GM19395 (cell line): Measurements from ENCODE around the gene CNPY4.

Experiments used
- ATAC-seq: cut with Tn5 transposase; IDR thresholded peaks from one replicate; pipeline ENCODE4 v1.9.1; 2021; ENCODE audit warnings: mild to moderate bottlenecking, moderate library complexity; ENCODE audit not compliant: unreplicated experiment

The CNPY4 gene

DNA sequence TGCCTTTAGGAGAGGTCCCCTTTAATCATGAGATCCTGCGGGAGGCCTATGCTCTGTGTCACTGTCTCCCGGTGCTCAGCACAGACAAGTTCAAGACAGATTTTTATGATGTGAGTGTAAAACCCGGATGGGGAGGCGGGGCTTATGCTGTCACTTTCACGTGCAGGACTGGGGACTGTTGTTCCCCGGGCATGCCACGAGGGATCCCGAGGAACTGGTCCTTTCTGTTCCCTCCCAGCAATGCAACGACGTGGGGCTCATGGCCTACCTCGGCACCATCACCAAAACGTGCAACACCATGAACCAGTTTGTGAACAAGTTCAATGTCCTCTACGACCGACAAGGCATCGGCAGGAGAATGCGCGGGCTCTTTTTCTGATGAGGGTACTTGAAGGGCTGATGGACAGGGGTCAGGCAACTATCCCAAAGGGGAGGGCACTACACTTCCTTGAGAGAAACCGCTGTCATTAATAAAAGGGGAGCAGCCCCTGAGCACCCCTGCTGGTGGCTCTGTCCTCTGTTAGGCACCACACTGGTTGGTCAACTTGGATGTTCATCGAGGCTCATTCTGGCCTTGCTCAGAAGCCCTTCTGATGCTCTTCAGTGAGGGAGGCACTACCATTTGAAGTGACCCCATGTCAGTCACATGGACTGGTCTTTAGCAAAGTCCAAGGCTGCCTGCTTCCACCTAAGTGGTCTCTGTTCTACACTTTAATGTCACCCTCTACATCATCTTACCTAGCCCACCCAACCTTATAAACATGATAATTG lies 27.8 kb upstream of the CNPY4 start:
- no peak for ATAC-seq

DNA sequence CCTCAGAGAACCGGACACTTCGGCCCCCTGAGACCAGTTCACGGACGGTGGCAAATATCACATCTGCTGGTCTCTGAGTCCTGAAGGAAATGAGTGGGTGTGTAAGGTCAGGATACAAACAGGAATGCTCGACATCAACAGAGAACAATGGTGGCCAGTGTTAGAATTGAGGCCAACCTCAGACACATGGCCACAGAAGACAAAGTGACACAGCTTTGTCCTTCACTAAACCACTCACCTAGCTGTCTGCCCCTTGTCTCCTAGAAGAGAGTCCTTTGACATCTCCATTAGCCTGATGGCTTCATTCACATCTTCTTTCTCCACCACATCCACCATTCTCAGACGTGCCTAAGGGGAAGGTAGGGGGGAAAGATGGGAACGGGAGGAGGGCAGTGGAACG lies 26.4 kb upstream of the CNPY4 start:
- no peak for ATAC-seq

DNA sequence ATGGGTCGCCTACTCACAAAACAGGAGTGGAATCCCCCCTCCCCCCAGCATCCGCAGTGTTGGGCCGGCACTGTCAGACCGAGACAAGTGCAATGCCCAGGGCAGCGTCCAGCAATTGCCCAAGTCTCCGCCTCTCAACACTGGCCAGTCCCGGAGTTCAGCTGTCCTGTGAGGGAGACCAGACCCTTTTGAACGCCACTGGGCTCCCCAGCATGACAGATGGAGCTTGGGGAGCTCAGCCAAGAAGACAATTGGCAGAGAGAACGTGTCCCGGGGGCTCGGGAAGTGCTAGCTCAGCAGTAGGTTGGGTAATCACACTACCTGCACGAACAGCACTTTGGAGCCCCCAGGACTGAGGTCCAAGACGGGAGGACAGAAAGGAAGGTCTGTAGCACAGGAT lies 25.9 kb upstream of the CNPY4 start:
- ATAC-seq: no peak

DNA sequence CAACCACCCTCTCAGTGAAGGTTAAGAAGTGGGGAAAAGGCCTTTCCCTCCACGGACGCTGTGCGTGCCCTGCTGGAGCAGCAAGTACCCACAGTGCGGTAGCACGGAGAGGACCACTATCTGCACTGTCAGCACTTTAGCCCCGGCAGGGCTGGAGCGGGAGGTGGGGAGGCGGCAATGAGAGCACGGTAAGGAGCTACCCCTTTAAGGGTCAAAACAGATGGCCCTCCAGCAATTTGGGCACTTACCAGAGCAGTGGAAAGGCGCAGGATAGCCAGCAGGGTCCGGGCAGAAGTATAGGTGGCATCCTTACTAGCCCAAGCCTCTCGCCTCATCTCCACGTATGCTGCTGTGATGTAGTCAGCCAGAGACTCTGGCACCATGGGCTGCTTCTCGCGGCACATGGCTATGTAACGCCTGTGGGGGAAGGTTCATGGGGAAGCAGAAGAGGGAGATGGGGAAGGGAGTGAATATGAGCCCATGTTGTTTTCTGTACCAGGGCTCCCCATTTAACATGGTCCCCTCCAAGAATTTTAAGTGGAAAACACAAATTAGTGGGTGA lies 25.4 kb upstream of the CNPY4 start:
- ATAC-seq: no peak

DNA sequence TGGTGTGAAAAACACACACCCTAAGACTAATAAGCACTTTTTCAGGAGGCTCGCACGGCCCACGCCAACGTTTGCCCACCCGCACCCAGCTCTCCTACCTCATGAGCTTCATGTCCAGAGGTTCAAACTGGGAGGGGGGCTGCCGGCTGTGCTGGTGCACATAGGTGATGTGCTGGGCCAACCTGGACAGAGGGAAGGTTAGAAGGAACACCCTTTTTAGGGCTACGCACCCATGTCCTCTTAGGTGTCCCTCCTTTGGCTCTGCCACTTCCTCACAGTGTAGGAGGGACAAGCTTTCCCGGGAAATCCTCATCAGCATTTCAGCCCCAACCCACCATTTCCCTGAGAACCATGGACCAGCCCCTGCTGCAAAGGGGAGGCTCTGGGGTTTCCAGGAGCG lies 24.1 kb upstream of the CNPY4 start:
- no peak for ATAC-seq

DNA sequence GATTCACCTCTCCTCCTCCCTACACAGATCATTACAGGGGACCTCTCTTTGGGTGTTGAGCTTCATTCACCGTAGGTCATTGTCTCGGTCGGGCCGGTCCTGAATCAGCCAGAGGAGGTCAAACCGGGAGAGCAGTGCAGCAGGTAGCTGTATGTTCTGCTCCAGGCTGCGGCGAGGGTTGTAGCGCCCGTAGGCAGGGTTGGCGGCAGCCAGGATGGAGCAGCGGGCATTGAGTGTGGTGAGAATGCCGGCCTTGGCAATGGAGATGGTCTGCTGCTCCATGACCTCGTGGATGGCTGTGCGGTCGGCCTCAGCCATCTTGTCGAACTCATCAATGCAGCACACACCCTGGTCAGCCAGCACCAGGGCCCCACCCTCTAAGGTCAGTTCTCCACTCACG lies 23.7 kb upstream of the CNPY4 start:
- ATAC-seq: no peak

DNA sequence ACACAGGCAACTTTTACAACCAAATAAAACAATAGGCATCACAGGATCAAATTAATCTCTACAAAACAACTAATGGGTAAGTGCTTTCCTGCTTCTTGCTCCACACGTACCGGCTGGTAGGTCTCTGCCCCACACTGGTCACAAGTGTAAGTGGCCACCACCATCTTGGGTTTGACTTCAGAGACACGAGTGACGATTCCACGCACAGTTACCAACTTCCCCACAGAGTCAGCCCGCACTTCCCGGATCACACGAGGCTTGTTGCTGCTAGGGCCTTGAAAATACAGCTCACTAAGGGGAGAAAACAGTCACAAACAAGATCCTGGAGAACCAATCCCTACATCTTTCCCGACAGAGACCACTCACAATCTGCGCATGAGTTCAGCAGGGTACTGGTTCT lies 20.5 kb upstream of the CNPY4 start:
- no peak for ATAC-seq

DNA sequence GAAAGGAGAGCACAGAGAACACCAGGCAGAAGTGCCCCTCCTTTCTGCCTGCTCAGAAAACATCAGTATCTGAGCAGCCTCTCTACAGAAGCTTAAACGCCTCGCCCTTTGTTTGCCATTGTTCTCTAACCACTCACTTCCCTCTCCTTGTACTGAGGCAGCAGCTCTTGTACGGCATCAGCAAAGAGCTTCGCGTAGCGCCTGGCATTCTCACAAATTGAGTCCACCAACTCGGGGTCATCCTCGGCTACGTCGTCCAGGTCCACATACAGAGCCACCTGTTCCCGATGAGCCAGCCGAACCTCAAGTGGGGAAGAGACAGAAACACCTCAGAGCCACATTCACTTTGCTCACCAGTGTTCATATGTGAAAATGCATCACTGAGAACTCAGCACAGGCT lies 20.0 kb upstream of the CNPY4 start:
- no peak for ATAC-seq

DNA sequence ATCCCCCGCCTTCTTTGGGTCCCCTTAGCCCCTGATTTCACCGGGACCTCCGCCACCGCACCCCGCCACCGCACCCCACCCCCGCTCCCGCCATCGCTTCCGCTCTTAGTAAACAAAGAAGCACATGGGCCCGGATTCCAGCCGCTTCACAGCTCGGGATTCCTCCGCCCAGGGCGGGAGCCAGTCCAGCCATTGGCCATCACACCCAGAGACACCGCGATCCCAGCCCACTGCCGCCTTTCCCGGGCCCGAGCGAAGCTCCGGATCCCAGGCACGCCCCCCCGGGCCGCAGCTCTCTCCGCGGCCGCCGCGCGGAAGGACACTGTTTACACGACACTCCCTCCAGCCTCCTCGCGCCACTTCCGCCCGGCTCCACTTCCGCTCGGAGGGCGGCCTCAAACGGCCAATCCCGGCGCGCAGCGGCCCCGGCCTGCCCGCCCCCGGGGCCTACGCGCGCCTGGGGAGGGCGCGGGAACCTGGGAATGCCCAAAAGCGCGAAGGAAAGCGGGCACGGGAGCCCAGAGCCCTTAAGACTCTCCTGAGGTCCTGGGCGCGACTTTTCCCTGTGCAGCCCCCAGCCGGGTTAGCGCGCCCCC lies 18.9 kb upstream of the CNPY4 start:
- peak; percentile 70 for ATAC-seq

DNA sequence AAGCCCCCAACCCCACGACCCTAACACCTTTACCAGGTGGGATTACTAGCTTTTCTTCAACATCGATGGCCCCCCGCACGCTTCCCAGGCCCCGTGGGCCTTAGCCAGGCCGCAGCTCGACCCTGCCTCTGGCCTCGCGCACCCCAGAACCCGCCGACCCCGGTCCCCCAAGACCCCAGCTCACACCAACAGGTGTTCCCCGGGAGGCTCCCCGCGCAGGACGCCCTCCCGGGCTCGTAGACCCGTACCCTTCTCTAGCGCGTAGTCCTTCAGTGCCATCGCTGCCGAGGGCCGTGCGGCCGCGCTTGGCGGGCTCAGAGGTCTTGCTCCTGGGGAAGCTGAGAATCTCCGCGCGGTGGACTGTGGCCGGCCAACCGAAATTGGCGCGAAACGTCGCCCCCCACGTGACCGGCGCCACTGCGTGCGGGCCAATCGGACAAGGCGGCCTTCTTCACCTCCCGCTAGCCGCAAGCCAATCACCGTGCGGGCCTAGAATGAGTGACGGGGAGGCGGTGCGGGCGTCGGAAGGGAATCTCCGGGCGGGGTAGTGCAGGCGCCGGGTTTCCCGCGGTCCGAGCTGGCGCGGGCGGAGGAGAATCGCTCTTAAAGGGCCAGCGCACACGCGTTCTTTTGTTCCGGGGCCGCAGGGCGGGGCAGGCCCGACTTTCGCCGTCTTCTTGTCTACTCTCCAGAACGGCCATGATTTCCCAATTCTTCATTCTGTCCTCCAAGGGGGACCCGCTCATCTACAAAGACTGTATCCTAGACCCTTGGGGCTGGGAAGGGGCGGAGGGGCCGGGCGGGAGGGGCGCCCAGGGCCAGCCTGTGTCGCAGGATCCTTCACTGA lies 18.2 kb upstream of the CNPY4 start, which contains the start of the genes AP4M1 and MCM7:
Gene AP4M1 (plus strand): TSS at position 628 of the 847 bp plus-strand sequence. CDS start 72 bp downstream, at position 700.
Gene MCM7 (minus strand): TSS at position 382 of the 847 bp plus-strand sequence. CDS start 103 bp downstream, at position 279.
- peak; percentile 88 for ATAC-seq

DNA sequence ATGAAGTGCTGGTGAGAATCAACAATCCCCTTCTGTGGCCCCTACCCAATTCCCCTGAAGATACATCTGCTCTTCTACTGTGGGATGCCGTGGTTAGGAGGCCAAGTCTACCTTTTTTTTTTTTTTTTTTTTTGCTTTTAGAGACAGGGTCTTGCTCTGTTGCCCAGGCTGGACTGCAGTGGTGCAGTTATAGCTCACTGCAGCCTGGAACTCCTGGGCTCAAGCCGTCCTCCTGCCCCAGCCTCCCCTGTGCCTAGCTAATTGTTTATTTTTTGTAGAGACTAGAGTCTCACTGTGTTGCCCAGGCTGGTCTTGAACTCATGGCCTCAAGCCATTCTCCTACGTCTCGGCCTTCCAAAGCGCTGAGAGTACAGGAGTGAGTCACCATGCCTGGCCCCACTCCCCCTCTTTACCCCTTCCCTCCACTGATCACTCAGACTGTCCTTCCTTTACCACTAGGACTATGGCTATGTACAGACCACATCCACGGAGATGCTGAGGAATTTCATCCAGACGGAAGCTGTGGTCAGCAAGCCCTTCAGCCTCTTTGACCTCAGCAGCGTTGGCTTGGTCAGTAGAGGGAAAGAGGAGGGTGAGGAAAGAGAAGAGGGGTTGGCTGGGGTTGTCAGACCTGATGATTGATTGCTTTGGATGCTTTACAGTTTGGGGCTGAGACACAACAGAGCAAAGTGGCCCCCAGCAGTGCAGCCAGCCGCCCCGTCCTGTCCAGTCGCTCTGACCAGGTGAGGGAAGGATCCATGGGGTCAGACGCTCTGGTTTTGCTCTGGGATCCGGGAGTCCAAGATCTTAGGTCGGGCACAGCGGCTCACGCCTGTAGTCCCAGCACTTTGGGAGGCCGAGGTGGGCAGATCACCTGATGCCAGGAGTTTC lies 16.2 kb upstream of the CNPY4 start:
- ATAC-seq: no peak

DNA sequence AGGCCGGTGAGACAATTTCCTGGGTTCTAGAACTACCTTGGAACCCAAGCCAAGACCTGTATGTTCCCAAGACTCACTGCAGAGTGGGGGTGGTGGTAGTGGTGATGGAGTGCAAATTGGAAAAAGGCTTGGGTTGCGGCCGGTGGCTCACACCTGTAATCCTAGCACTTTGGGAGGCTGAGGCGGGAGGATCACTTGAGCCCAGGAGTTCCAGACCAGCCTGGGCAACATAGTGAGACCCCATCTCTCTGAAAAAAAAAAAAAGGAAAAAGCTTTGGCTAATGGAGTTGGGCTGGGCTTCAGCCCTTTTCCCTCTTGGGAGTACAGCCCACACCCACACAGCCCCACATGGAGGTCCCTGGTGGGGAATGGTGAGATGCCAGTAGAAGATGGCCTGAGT lies 13.9 kb upstream of the CNPY4 start:
- no peak for ATAC-seq

DNA sequence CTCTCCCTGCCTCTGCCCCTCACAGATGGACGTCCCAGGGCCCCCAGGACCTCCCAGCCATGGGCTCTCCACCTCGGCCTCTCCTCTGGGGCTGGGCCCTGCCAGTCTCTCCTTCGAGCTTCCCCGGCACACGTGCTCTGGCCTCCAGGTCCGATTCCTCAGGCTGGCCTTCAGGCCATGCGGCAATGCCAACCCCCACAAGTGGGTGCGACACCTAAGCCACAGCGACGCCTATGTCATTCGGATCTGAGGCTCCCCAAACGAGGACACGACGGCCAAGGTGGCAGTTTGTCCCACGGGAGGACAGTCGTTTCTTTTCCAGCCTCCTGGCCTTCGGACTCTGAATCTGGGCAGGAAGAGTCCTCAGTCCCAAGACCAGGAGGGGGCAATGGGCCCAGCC lies 12.8 kb upstream of the CNPY4 start:
- ATAC-seq: no peak

DNA sequence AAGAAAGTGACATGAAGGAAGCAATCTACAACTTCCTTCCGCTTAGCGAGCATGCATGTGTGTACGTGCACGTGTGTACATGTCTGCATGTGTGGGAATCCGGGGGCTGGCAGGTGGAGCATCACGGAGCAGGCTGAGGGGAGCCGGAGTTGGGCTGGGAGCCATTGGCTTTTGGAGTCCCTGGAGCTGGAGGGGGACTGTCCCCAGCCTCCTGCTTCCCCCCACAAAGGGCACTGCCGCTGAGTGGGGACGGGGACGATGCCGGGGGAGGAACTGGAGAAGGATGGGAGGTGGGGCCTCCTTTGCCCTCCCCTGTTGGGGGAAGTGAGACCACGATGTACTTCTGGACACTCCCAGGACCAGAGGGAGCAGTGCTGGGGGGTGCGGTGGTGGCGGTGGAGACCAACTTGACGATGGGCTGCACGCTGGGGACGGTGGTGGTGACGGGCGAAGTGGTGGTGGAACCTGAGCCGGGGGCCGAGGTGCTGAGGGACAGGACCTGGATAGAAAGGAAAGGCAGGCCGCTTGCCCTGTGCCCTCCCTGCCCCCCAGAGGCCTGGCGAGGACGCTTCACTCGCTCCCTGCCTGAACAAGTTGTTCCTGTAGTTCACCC lies 12.2 kb upstream of the CNPY4 start:
- ATAC-seq: no peak

DNA sequence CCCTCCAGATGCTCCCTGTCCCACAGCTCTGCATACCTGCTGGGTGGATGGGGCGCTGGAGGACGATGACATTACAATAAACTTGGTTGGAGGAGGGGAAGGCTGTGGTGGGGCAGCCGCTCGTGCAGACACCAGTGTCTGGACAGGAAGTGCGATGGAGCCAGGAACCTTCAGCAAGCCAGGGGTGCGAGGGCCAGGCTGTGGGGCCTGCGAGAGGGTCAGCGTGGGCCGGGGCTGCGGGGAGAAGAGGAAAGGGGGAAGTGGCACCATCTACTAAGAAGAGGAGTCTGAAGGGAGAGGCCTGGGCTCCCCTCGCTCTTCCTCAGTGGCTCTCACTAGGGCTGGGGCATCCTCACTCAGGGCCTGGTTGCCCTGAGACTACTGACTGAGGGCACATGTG lies 11.5 kb upstream of the CNPY4 start:
- ATAC-seq: no peak

DNA sequence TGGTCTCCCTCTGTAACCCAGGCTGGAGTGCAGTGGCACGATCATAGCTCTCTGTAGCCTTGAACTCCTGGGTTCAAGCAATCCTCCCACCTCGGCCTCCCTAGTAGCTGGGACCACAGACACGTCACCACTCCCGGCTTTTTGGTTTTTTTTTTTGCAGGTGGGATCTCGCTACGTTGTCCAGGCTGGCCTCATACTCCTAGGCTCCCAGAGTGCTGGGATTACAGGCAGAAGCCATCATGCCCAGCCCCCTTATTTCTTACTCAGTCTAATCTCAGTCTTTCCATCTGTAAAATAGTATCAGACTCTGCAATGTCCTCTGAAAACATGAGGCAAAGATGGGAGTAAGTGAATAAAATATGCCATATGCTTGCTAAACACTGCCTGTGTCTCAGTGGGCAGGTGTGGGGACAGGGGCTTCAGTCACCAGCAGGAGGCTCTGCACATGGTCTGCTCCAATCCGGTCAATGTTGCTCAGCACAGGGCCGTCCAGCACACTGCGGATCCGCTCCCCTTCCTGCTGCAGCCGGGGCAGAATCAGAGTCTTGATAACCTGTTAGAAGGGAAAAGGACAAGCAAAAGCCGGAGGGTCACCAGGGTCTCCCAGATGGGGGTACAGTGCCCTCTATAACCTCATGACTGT lies 9.8 kb upstream of the CNPY4 start:
- no peak for ATAC-seq

DNA sequence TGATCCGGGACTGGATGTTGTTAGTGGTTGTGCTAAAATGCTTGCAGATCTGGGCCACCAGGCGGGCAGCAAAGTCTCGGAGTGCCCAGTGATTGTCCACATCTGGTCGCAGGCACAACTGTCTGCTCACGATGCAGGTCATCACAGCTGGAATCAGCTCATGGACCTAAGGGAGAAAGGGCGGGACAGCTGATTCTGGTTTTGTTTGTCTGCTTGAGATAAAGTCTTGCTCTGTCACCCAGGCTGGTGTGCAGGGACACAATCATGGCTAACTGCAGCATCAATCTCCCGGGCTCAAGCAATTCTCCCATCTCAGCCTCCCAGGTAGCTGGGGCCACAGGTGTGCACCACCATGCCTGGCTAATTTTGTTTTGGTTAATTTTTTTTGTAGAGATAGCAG lies 8.3 kb upstream of the CNPY4 start:
- no peak for ATAC-seq

DNA sequence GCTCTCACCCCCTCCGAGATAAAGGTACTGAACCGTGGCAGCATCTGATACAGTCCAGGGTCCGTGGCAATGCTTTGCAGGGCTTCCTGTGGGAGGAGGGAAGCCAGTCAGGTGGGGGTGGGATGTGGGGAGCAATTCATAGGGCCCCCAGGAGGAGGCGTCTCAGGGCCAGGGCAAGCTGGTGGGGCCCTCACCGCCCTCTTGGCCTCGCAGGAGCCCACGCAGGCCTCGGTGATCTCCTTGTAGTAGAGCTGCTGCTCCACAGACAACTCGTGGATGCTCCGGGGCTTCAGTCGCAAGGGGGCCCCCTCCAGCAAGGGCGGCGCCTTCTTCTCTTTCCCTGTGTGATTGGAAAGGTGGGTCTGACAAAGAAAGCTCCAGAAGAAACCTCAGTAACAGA lies 7.5 kb upstream of the CNPY4 start:
- no peak for ATAC-seq

DNA sequence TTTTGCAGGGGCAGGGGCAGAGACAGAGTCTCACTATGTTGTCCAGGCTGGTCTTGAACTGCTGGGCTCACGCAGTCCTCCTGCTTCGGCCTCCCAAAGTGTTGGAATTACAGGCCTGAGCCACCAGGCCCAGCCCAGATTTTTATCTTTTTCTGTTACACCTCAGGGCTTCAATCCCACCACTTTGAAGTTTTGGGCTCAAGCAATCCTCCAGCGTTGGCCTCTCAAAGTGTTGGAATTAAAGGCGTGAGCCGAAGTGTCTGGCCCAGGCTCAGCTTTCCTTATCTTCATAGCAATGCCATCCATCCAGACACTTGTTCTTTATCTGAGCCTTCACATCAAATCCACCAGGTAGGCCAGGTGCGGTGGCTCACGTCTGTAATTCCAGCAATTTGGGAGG lies 4.4 kb upstream of the CNPY4 start:
- no peak for ATAC-seq
